ENCODE measurements around the gene SNAP29. TPM values are rescaled to one million over a fixed set of nuclear protein-coding genes. Genes with fewer than 3 reads are reported as not detected.

Gene SNAP29
- total and polyA plus RNA-seq, 4 donors = 14.8 to 27.2 (median 17.1) TPM

DNA sequence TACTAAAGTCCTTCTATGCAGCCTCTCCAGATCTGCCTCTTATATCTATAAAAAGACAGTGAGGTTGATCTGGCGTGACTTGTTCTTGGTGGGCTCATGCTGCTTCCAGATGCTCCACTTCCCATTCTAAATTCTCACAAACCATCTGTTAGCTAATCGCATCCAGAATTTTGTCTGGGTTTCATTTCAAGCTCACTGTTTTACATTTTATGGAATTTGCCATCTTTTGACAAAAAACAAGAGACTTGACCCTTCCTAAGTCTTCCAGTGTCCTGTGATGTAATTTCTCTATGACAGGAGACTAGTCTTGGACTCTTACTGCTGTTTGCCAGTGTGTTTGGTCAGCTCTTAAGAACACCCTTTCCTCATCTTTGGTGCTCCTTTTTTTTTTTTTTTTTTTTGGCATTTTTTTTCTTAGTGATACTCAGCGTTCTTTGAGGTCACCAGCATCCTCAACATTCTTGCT, 81.4 kb downstream of the SNAP29 start:
- H3K9ac ChIP-seq (ENCODE audit: insufficient read depth in 1 of 2, low read length in 2 of 2) = no peak overlapping the region
- no peak for DNase-seq
- no peaks in the 10 kb centered on the region for H3K27me3 ChIP-seq (ENCODE audit: control insufficient read depth in 3 of 3, insufficient read depth in 3 of 3, low read length in 2 of 3)
- H3K9me3 ChIP-seq (ENCODE audit: control insufficient read depth in 4 of 4, insufficient read depth in 3 of 4, low read length in 3 of 4) = no peaks in the 10 kb centered on the region
- peaks cover under 1 to 8% (median 5%) of the 10 kb centered on the region in 4 donors for H3K36me3 ChIP-seq (ENCODE audit: control insufficient read depth in 4 of 4, insufficient read depth in 4 of 4, low read length in 4 of 4)
- no peak for ATAC-seq (ENCODE audit: insufficient read depth, low FRiP score)
- TF ChIP-seq, protein P1, sequence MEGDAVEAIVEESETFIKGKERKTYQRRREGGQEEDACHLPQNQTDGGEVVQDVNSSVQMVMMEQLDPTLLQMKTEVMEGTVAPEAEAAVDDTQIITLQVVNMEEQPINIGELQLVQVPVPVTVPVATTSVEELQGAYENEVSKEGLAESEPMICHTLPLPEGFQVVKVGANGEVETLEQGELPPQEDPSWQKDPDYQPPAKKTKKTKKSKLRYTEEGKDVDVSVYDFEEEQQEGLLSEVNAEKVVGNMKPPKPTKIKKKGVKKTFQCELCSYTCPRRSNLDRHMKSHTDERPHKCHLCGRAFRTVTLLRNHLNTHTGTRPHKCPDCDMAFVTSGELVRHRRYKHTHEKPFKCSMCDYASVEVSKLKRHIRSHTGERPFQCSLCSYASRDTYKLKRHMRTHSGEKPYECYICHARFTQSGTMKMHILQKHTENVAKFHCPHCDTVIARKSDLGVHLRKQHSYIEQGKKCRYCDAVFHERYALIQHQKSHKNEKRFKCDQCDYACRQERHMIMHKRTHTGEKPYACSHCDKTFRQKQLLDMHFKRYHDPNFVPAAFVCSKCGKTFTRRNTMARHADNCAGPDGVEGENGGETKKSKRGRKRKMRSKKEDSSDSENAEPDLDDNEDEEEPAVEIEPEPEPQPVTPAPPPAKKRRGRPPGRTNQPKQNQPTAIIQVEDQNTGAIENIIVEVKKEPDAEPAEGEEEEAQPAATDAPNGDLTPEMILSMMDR (IDR thresholded peaks at IDR 0.05; ENCODE audit: control extremely low read depth, extremely low read depth) = no peak
- 61 to 73% methylated on average over 3 of the region's 3 CpGs for WGBS, 2 donors
- peaks cover 0 to 19% (median 6%) of the 10 kb centered on the region in 5 donors for H3K4me1 ChIP-seq (ENCODE audit: control insufficient read depth in 5 of 5, insufficient read depth in 5 of 5, low read length in 5 of 5)
- H3K4me3 ChIP-seq = no peak overlapping the region
- H3K27ac ChIP-seq (ENCODE audit: low read depth in 1 of 2, low read length in 1 of 2) = no peak overlapping the region

Other genes starting within 250 kb of the SNAP29 start
- gene SERPIND1, start 84.9 kb upstream of the SNAP29 start, total RNA-seq = under 1 TPM; 0.64 to 0.85 TPM
- gene SERPIND1, start 84.9 kb upstream of the SNAP29 start, polyA plus RNA-seq = 1 to 10 TPM in 1 of 2 donors, under 1 TPM in 1; 0.02 to 2.0 TPM
- gene PI4KA, start 196 bp upstream of the SNAP29 start, total RNA-seq = 100 to 1,000 TPM in 1 of 2 donors, 10 to 100 TPM in 1; 54.7 to 107 TPM
- 10 to 100 TPM; 35.4 to 45.8 TPM for gene PI4KA, start 196 bp upstream of the SNAP29 start, polyA plus RNA-seq
- gene CRKL, start 58.4 kb downstream of the SNAP29 start, total RNA-seq = 10 to 100 TPM; 54.9 to 58.6 TPM
- gene CRKL, start 58.4 kb downstream of the SNAP29 start, polyA plus RNA-seq = 10 to 100 TPM; 18.3 to 23.3 TPM
- gene AIFM3, start 108.2 kb downstream of the SNAP29 start, total RNA-seq = 1 to 10 TPM in 1 of 2 donors, under 1 TPM in 1; 0.48 to 7.5 TPM
- 1 to 10 TPM; 3.6 to 6.0 TPM for gene AIFM3, start 108.2 kb downstream of the SNAP29 start, polyA plus RNA-seq
- 10 to 100 TPM; 51.9 to 64.9 TPM for gene LZTR1, start 123.3 kb downstream of the SNAP29 start, total RNA-seq
- gene LZTR1, start 123.3 kb downstream of the SNAP29 start, polyA plus RNA-seq = 10 to 100 TPM; 33.8 to 37.9 TPM
- 10 to 100 TPM; 20.4 to 28.1 TPM for gene THAP7, start 143.1 kb downstream of the SNAP29 start, total RNA-seq
- 10 to 100 TPM; 27.1 to 61.3 TPM for gene THAP7, start 143.1 kb downstream of the SNAP29 start, polyA plus RNA-seq
- gene P2RX6, start 156.2 kb downstream of the SNAP29 start, total RNA-seq = 1 to 10 TPM; 1.1 to 2.2 TPM
- under 1 TPM; 0.21 to 0.79 TPM for gene P2RX6, start 156.2 kb downstream of the SNAP29 start, polyA plus RNA-seq
- gene SLC7A4, start 173.6 kb downstream of the SNAP29 start, total RNA-seq = 1 to 10 TPM in 1 of 2 donors, under 1 TPM in 1; 0.63 to 1.1 TPM
- under 1 TPM; 0.18 to 0.96 TPM for gene SLC7A4, start 173.6 kb downstream of the SNAP29 start, polyA plus RNA-seq
- 1 to 10 TPM in 1 of 2 donors, under 1 TPM in 1; 0.97 to 9.0 TPM for gene LRRC74B, start 186.9 kb downstream of the SNAP29 start, total RNA-seq
- gene LRRC74B, start 186.9 kb downstream of the SNAP29 start, polyA plus RNA-seq = 1 to 10 TPM; 1.9 to 2.7 TPM

Data from lung (tissue), 12 donors.